HEK293 (cell line): ENCODE results near the gene HHEX.

ENCODE experiments used
- ATF2 ChIP-seq: fragments of 450-650 bp; formaldehyde crosslinking; IDR thresholded peaks from 2 replicates; pipeline ENCODE4 v1.5.1; 2016; ENCODE audit warnings: missing biosample characterization, missing genetic modification characterization, low read depth
- CTCF ChIP-seq: fragments of 450-650 bp; formaldehyde crosslinking; IDR thresholded peaks from 2 replicates; pipeline ENCODE4 v1.5.1; 2016; ENCODE audit warnings: missing biosample characterization, missing genetic modification characterization
- MEIS1 ChIP-seq: sonication (generic); formaldehyde crosslinking; IDR thresholded peaks from 2 replicates; pipeline ENCODE4 v1.8.1; 2022; ENCODE audit warnings: missing genetic modification reagents, mild to moderate bottlenecking, borderline replicate concordance
- ZNF10 ChIP-seq: fragments of 450-650 bp; formaldehyde crosslinking; IDR thresholded peaks from 2 replicates; pipeline ENCODE4 v1.5.1; 2017; ENCODE audit warnings: missing biosample characterization, missing genetic modification characterization
- ZNF146 ChIP-seq: fragments of 450-650 bp; formaldehyde crosslinking; IDR thresholded peaks from 2 replicates; pipeline ENCODE4 v1.5.1; 2016; ENCODE audit warnings: missing biosample characterization, missing genetic modification characterization
- ZNF19 ChIP-seq: fragments of 450-650 bp; formaldehyde crosslinking; IDR thresholded peaks from 2 replicates; pipeline ENCODE4; 2016; ENCODE audit warnings: missing biosample characterization, missing genetic modification characterization, low read depth
- ZNF23 ChIP-seq: fragments of 450-650 bp; formaldehyde crosslinking; IDR thresholded peaks from 2 replicates; pipeline ENCODE4 v1.5.1; 2016; ENCODE audit warnings: missing biosample characterization, missing genetic modification characterization, borderline replicate concordance
- ZNF274 ChIP-seq, 2 experiments: fragments of 200-500 bp in 1 of 2; fragments of 450-650 bp in 1 of 2; sonication (Bioruptor generic) in 1 of 2; formaldehyde crosslinking in 1 of 2; IDR thresholded peaks; 2 replicates each; pipeline versions ENCODE4 v1.5.1 to v1.6.1; 2014 to 2016; ENCODE audit warnings: borderline replicate concordance in 1 of 2, inconsistent platforms in 1 of 2, low read length in 1 of 2, missing biosample characterization in 1 of 2, missing genetic modification characterization in 1 of 2
- ZNF571 ChIP-seq: fragments of 450-650 bp; formaldehyde crosslinking; IDR thresholded peaks from 2 replicates; pipeline ENCODE4 v1.5.0; 2017; ENCODE audit warnings: missing biosample characterization, missing genetic modification characterization
- TF ChIP-seq, protein P1 (sequence below): fragments of 450-650 bp; formaldehyde crosslinking; IDR thresholded peaks from 2 replicates; pipeline ENCODE4 v1.5.1; 2017; ENCODE audit warnings: missing biosample characterization, missing genetic modification characterization
- TF ChIP-seq, protein P2 (sequence below): fragments of 450-650 bp; formaldehyde crosslinking; IDR thresholded peaks from 2 replicates; pipeline ENCODE4 v1.5.1; 2016; ENCODE audit warnings: missing biosample characterization, missing genetic modification characterization
- TF ChIP-seq, protein P3 (sequence below): fragments of 450-650 bp; formaldehyde crosslinking; IDR thresholded peaks from 2 replicates; pipeline ENCODE4 v1.5.1; 2016; ENCODE audit warnings: missing biosample characterization, missing genetic modification characterization
- TF ChIP-seq, protein P4 (sequence below): fragments of 450-650 bp; formaldehyde crosslinking; IDR thresholded peaks from 2 replicates; pipeline ENCODE4 v1.5.1; 2016; ENCODE audit warnings: missing biosample characterization, missing genetic modification characterization

DNA sequence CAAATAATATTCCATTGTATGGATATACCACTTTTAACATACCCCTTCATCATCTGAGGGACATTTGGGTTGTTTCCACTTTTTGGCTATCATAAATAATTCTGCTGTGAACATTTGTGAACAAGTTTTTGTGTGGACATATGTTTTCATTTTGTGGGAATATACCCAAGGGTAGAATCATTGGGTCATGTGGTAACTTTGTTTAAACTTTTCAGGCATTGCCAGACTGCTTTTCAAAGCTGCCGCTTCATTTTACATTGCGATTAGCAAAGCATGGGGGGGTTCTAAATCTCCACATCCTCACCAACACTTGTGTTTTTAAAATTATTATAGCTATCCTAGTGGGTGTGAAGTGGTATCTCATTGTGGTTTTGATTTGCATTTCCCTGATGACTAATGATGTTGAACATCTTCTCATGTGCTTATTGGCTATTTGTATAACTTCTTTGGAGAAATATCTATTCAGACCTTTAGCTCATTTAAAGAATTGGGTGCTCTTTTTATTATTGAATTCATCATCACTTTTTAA is 8.4 kb upstream of the HHEX start:
- TF ChIP-seq ZNF23 (tag by site-specific recombination) (no peak), ZNF571 (tag by site-specific recombination) (no peak), CTCF (no peak), ZNF146 (tag by site-specific recombination) (no peak), MEIS1 (CRISPR knock-in tag) (no peak), ATF2 (tag by site-specific recombination) (no peak), ZNF19 (tag by site-specific recombination) (no peak), ZNF10 (tag by site-specific recombination) (no peak), ZNF274 (IDR thresholded peaks at IDR 0.05; ENCODE audit: low read length) (no peak), ZNF274 (tag by site-specific recombination; IDR thresholded peaks at IDR 0.05; ENCODE audit: borderline replicate concordance) (no peak)
- TF ChIP-seq, protein P1, sequence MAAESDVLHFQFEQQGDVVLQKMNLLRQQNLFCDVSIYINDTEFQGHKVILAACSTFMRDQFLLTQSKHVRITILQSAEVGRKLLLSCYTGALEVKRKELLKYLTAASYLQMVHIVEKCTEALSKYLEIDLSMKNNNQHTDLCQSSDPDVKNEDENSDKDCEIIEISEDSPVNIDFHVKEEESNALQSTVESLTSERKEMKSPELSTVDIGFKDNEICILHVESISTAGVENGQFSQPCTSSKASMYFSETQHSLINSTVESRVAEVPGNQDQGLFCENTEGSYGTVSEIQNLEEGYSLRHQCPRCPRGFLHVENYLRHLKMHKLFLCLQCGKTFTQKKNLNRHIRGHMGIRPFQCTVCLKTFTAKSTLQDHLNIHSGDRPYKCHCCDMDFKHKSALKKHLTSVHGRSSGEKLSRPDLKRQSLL, result no peak
- TF ChIP-seq, protein P2, sequence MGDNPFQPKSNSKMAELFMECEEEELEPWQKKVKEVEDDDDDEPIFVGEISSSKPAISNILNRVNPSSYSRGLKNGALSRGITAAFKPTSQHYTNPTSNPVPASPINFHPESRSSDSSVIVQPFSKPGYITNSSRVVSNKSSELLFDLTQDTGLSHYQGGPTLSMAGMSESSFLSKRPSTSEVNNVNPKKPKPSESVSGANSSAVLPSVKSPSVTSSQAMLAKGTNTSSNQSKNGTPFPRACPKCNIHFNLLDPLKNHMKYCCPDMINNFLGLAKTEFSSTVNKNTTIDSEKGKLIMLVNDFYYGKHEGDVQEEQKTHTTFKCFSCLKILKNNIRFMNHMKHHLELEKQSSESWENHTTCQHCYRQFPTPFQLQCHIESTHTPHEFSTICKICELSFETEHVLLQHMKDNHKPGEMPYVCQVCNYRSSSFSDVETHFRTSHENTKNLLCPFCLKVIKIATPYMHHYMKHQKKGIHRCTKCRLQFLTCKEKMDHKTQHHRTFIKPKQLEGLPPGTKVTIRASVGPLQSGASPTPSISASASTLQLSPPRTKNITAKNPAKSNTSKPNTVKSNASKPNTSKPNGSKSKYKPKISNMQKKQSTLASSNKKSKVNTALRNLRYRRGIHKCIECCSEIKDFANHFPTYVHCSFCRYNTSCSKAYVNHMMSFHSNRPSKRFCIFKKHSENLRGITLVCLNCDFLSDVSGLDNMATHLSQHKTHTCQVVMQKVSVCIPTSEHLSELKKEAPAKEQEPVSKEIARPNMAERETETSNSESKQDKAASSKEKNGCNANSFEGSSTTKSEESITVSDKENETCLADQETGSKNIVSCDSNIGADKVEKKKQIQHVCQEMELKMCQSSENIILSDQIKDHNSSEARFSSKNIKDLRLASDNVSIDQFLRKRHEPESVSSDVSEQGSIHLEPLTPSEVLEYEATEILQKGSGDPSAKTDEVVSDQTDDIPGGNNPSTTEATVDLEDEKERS (tag by site-specific recombination), result no peak
- TF ChIP-seq, protein P3, sequence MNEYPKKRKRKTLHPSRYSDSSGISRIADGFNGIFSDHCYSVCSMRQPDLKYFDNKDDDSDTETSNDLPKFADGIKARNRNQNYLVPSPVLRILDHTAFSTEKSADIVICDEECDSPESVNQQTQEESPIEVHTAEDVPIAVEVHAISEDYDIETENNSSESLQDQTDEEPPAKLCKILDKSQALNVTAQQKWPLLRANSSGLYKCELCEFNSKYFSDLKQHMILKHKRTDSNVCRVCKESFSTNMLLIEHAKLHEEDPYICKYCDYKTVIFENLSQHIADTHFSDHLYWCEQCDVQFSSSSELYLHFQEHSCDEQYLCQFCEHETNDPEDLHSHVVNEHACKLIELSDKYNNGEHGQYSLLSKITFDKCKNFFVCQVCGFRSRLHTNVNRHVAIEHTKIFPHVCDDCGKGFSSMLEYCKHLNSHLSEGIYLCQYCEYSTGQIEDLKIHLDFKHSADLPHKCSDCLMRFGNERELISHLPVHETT (tag by site-specific recombination), result no peak
- TF ChIP-seq, protein P4, sequence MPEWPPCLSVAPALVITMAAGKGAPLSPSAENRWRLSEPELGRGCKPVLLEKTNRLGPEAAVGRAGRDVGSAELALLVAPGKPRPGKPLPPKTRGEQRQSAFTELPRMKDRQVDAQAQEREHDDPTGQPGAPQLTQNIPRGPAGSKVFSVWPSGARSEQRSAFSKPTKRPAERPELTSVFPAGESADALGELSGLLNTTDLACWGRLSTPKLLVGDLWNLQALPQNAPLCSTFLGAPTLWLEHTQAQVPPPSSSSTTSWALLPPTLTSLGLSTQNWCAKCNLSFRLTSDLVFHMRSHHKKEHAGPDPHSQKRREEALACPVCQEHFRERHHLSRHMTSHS (tag by site-specific recombination), result no peak
